ENCODE data around the gene ZIC2.

- TF ChIP-seq POLR2A (IDR thresholded peaks at IDR 0.05) (no peak), POLR2AphosphoS5 (IDR thresholded peaks at IDR 0.05) (no peak), CTCF (IDR thresholded peaks at IDR 0.05) (no peak), EP300 (IDR thresholded peaks at IDR 0.05) (no peak)
These were observed 41.2 kb downstream of the ZIC2 start for GRCh38 chr13:100022798-100023197.
